Measurements from ENCODE around the gene MERTK. TPM values are rescaled to one million over a fixed set of nuclear protein-coding genes. Genes with fewer than 3 reads are reported as not detected.

Gene MERTK
- total and polyA plus RNA-seq, 2 of the 8 experiments (the other 6 are each of a cell fraction or from before 2014, with no cell fraction given) = 6.5 to 7.0 TPM

DNA sequence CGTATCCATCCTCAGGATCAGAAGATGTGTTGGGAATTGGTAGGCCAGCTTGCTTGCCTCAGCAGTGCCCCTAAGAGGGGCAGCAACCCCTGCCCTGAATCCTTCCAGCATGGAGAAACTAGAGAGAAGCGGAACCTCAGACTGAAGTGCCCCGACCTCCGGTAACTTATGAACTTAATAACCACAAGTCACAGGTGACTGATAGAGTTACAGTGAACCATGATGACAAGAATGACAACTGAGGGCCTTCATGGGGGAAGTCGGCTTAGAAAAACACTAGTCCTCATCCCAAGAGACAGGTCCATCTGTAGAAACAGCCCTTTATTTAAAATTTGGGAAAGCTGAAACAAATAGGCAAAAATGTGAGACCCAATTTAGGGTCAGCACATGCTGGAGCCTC, 114.1 kb downstream of the MERTK start (continued):
- TF ChIP-seq MAFK (IDR thresholded peaks at IDR 0.05; ENCODE audit: low read depth, low read length) = no peak

All from H1 (cell line).